SK-N-SH treated with all-trans-retinoic acid at 6 μM for 48 hours (cell line): Measurements from ENCODE around the gene IL26.

Source experiments
- ATAC-seq: fragments of 200-7000 bp; cut with Tn5 transposase; 3 replicates; pipeline ENCODE4 v1.9.1; 2020; ENCODE audit warnings: mild to moderate bottlenecking, moderate library complexity
- ARNTL ChIP-seq: fragments of 450-650 bp; formaldehyde crosslinking; IDR thresholded peaks from 2 replicates; pipeline ENCODE4 v1.5.0; 2020; ENCODE audit warnings: low read depth, mild to moderate bottlenecking, moderate library complexity, borderline replicate concordance
- BACH2 ChIP-seq: fragments of 250-450 bp; sonication (Bioruptor Pico); IDR thresholded peaks from 2 replicates; pipeline ENCODE4 v1.9.0; 2021; ENCODE audit warnings: mild to moderate bottlenecking, borderline replicate concordance
- CSRNP3 ChIP-seq: fragments of 250-450 bp; sonication (Bioruptor Pico); IDR thresholded peaks from 2 replicates; pipeline ENCODE4 v1.5.1; 2021; ENCODE audit warnings: mild to moderate bottlenecking, moderate library complexity
- ESRRG ChIP-seq: fragments of 250-450 bp; sonication (Bioruptor Pico); IDR thresholded peaks from 2 replicates; pipeline ENCODE4 v1.6.1; 2021; ENCODE audit warnings: mild to moderate bottlenecking
- GLIS3 ChIP-seq: fragments of 250-450 bp; sonication (Bioruptor Pico); IDR thresholded peaks from 2 replicates; pipeline ENCODE4 v1.5.0; 2020; ENCODE audit warnings: mild to moderate bottlenecking, moderate library complexity
- ISL1 ChIP-seq: fragments of 250-450 bp; sonication (Bioruptor Pico); IDR thresholded peaks from 2 replicates; pipeline ENCODE4 v2.1.2; 2022; ENCODE audit warnings: mild to moderate bottlenecking, moderate library complexity
- OSR1 ChIP-seq: fragments of 250-450 bp; sonication (Bioruptor Pico); IDR thresholded peaks from 2 replicates; pipeline ENCODE4 v1.8.0; 2022; ENCODE audit warnings: moderate library complexity, mild to moderate bottlenecking, inconsistent platforms
- PPARA ChIP-seq: fragments of 250-450 bp; sonication (Bioruptor Pico); IDR thresholded peaks from 2 replicates; pipeline ENCODE4 v1.5.0; 2020; ENCODE audit warnings: mild to moderate bottlenecking, borderline replicate concordance
- RARB ChIP-seq: fragments of 250-450 bp; sonication (Bioruptor Pico); IDR thresholded peaks from 2 replicates; pipeline ENCODE4 v1.8.0; 2021; ENCODE audit warnings: mild to moderate bottlenecking, moderate library complexity
- SNAI2 ChIP-seq: fragments of 250-450 bp; sonication (Bioruptor Pico); IDR thresholded peaks from 2 replicates; pipeline ENCODE4 v1.5.0; 2020; ENCODE audit warnings: mild to moderate bottlenecking, moderate library complexity
- TCF4 ChIP-seq: fragments of 250-450 bp; sonication (Bioruptor Pico); IDR thresholded peaks from 2 replicates; pipeline ENCODE4 v1.8.0; 2021; ENCODE audit warnings: mild to moderate bottlenecking, moderate library complexity, borderline replicate concordance
- TOX ChIP-seq: fragments of 250-450 bp; sonication (Bioruptor Pico); IDR thresholded peaks from 2 replicates; pipeline ENCODE4 v1.8.0; 2021; ENCODE audit warnings: mild to moderate bottlenecking, moderate library complexity, borderline replicate concordance
- ZC3H10 ChIP-seq: fragments of 250-450 bp; sonication (Bioruptor Pico); IDR thresholded peaks from 2 replicates; pipeline ENCODE4 v1.5.1; 2021; ENCODE audit warnings: mild to moderate bottlenecking, moderate library complexity
- ZFP3 ChIP-seq: fragments of 250-450 bp; sonication (Bioruptor Pico); IDR thresholded peaks from 2 replicates; pipeline ENCODE4 v1.5.0; 2020; ENCODE audit warnings: mild to moderate bottlenecking, moderate library complexity
- ZNF565 ChIP-seq: fragments of 450-650 bp; formaldehyde crosslinking; conservative IDR thresholded peaks from 2 replicates; pipeline ENCODE4 v1.5.0; 2020; ENCODE audit warnings: low read depth, mild to moderate bottlenecking, moderate library complexity
- ZNF70 ChIP-seq: fragments of 450-650 bp; formaldehyde crosslinking; IDR thresholded peaks from 2 replicates; pipeline ENCODE4 v1.5.0; 2020; ENCODE audit warnings: mild to moderate bottlenecking, moderate library complexity
- ZNF8 ChIP-seq: fragments of 450-650 bp; formaldehyde crosslinking; IDR thresholded peaks from 2 replicates; pipeline ENCODE4 v1.5.0; 2020; ENCODE audit warnings: mild to moderate bottlenecking, moderate library complexity
- TF ChIP-seq, protein P1 (sequence below): fragments of 250-450 bp; sonication (Bioruptor Pico); IDR thresholded peaks from 2 replicates; pipeline ENCODE4 v1.5.1; 2020; ENCODE audit warnings: low read depth, mild to moderate bottlenecking, moderate library complexity
- TF ChIP-seq, protein P2 (sequence below): fragments of 250-450 bp; sonication (Bioruptor Pico); IDR thresholded peaks from 2 replicates; pipeline ENCODE4 v1.8.0; 2021; ENCODE audit warnings: low read depth, mild to moderate bottlenecking, moderate library complexity, borderline replicate concordance
- TF ChIP-seq, protein P3 (sequence below): fragments of 250-450 bp; sonication (Bioruptor Pico); IDR thresholded peaks from 2 replicates; pipeline ENCODE4 v1.8.0; 2020; ENCODE audit warnings: mild to moderate bottlenecking, moderate library complexity, borderline replicate concordance

The IL26 gene

GRCh38 chr12:68240975-68241374 is 15.4 kb upstream of the IL26 start:
- TF ChIP-seq ISL1 (CRISPR knock-in tag) (no peak), OSR1 (CRISPR knock-in tag) (no peak), GLIS3 (CRISPR knock-in tag) (no peak), SNAI2 (CRISPR knock-in tag) (no peak), TCF4 (CRISPR knock-in tag) (no peak), ZFP3 (CRISPR knock-in tag) (no peak), ZNF8 (CRISPR knock-in tag) (no peak), ZNF565 (no peak), ZC3H10 (CRISPR knock-in tag) (no peak), TOX (CRISPR knock-in tag) (no peak), ESRRG (CRISPR knock-in tag) (no peak), ARNTL (no peak), CSRNP3 (CRISPR knock-in tag) (no peak), BACH2 (CRISPR knock-in tag) (no peak)
- TF ChIP-seq, protein P1, sequence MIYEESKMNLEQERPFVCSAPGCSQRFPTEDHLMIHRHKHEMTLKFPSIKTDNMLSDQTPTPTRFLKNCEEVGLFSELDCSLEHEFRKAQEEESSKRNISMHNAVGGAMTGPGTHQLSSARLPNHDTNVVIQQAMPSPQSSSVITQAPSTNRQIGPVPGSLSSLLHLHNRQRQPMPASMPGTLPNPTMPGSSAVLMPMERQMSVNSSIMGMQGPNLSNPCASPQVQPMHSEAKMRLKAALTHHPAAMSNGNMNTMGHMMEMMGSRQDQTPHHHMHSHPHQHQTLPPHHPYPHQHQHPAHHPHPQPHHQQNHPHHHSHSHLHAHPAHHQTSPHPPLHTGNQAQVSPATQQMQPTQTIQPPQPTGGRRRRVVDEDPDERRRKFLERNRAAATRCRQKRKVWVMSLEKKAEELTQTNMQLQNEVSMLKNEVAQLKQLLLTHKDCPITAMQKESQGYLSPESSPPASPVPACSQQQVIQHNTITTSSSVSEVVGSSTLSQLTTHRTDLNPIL: no peak
- TF ChIP-seq, protein P2, sequence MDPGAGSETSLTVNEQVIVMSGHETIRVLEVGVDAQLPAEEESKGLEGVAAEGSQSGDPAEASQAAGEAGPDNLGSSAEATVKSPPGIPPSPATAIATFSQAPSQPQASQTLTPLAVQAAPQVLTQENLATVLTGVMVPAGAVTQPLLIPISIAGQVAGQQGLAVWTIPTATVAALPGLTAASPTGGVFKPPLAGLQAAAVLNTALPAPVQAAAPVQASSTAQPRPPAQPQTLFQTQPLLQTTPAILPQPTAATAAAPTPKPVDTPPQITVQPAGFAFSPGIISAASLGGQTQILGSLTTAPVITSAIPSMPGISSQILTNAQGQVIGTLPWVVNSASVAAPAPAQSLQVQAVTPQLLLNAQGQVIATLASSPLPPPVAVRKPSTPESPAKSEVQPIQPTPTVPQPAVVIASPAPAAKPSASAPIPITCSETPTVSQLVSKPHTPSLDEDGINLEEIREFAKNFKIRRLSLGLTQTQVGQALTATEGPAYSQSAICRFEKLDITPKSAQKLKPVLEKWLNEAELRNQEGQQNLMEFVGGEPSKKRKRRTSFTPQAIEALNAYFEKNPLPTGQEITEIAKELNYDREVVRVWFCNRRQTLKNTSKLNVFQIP (CRISPR knock-in tag): no peak
- TF ChIP-seq, protein P3, sequence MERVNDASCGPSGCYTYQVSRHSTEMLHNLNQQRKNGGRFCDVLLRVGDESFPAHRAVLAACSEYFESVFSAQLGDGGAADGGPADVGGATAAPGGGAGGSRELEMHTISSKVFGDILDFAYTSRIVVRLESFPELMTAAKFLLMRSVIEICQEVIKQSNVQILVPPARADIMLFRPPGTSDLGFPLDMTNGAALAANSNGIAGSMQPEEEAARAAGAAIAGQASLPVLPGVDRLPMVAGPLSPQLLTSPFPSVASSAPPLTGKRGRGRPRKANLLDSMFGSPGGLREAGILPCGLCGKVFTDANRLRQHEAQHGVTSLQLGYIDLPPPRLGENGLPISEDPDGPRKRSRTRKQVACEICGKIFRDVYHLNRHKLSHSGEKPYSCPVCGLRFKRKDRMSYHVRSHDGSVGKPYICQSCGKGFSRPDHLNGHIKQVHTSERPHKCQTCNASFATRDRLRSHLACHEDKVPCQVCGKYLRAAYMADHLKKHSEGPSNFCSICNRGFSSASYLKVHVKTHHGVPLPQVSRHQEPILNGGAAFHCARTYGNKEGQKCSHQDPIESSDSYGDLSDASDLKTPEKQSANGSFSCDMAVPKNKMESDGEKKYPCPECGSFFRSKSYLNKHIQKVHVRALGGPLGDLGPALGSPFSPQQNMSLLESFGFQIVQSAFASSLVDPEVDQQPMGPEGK: no peak
- ATAC-seq: peak; percentile 50

DNA sequence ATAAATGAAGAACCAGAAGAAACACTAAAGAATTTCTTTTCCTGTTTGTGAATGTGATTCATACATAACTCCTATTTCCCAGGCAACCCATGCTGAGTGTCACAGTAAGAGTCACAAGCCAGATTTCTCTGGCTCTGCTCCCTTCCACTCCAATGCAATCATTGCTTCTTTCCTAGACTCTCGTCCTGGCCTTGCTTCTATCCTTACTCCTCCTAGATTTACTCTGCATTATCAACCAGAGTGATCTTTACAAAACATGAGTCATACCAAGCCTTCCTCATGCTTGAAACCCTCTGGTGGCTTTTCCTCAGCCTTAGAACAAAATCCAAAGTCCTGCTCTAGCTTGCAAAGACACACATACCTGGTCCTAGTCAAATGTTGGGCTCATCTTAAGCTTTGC is 14.5 kb upstream of the IL26 start:
- peak; percentile 87 for ATAC-seq
- TF ChIP-seq TCF4 (CRISPR knock-in tag) (no peak), PPARA (CRISPR knock-in tag) (no peak), ZC3H10 (CRISPR knock-in tag) (no peak), ZNF8 (CRISPR knock-in tag) (no peak)
- TF ChIP-seq, protein P3: no peak

- peak; percentile 5; the same call in 1 of the 3 replicates for ATAC-seq
- TF ChIP-seq RARB (CRISPR knock-in tag) (no peak), SNAI2 (CRISPR knock-in tag) (no peak), CSRNP3 (CRISPR knock-in tag) (no peak), ZNF70 (CRISPR knock-in tag) (no peak), ZNF565 (no peak), TCF4 (CRISPR knock-in tag) (no peak), ZC3H10 (CRISPR knock-in tag) (no peak)
These were observed 13.8 kb upstream of the IL26 start for GRCh38 chr12:68239309-68239982.
